ENCODE data around the gene INSIG2. TPM values are rescaled to one million over a fixed set of nuclear protein-coding genes. Genes with fewer than 3 reads are reported as not detected.

INSIG2 gene
- total RNA-seq, 1 experiment from 2014 or later = 8.7 TPM

DNA sequence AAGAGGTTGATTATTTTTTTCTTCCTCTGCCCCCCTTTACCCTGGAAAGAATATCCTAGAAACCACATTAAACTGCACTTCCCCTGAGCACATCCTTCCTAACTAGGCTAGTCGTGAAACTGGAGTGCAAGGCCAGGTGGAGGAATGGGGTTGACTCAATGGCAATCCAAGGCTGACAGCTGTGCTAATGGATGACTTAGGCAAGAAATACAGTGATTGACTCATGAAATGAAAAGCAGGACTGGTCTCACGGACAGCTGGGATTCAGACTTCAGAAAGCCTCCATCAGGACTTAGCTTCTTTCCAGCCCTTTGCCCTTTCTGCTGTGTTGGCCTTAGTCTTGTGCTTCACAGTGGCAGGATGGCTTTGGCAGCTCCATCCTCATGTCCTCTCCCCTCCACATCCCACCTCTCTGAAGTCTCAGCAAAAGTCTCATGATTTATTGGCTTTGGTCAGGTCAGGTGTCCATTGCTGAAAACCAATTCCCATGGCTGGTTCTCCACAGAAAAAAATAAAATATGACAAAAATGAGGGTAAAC is 33.8 kb downstream of the INSIG2 start:
- no peaks in the 10 kb centered on the region for H3K9me3 ChIP-seq (ENCODE audit: control insufficient read depth, low read depth, low read length)
- DNase-seq = no peak
- no peak overlapping the region for H3K4ac ChIP-seq (ENCODE audit: low read depth, low read length)
- no peak overlapping the region for H3K4me3 Mint-ChIP-seq
- no peaks in the 10 kb centered on the region for H3K23me2 ChIP-seq (ENCODE audit: insufficient read length, low read depth, low read length, poor library complexity, severe bottlenecking)
- no peak overlapping the region for H3T11ph ChIP-seq (ENCODE audit: low read length)
- no peak overlapping the region for H3K23ac ChIP-seq (ENCODE audit: insufficient read length, low read depth, low read length)
- H4K5ac ChIP-seq (ENCODE audit: insufficient read length, low read depth, low read length) = no peak overlapping the region
- no peak overlapping the region for H4K91ac ChIP-seq (ENCODE audit: insufficient read length, low read depth, low read length)
- no peak overlapping the region for H3K9ac ChIP-seq (ENCODE audit: extremely low read depth, insufficient read length, low read length)
- H3K18ac ChIP-seq (ENCODE audit: insufficient read length, low read depth, low read length) = no peak overlapping the region
- no CpG with 5 or more reads among the region's 2 CpGs for WGBS (ENCODE audit: extremely low coverage, insufficient read length, low lambda C conversion rate)
- no peak overlapping the region for H3K14ac ChIP-seq (ENCODE audit: insufficient read depth, low read length)
- TF ChIP-seq, protein P1, sequence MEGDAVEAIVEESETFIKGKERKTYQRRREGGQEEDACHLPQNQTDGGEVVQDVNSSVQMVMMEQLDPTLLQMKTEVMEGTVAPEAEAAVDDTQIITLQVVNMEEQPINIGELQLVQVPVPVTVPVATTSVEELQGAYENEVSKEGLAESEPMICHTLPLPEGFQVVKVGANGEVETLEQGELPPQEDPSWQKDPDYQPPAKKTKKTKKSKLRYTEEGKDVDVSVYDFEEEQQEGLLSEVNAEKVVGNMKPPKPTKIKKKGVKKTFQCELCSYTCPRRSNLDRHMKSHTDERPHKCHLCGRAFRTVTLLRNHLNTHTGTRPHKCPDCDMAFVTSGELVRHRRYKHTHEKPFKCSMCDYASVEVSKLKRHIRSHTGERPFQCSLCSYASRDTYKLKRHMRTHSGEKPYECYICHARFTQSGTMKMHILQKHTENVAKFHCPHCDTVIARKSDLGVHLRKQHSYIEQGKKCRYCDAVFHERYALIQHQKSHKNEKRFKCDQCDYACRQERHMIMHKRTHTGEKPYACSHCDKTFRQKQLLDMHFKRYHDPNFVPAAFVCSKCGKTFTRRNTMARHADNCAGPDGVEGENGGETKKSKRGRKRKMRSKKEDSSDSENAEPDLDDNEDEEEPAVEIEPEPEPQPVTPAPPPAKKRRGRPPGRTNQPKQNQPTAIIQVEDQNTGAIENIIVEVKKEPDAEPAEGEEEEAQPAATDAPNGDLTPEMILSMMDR (conservative IDR thresholded peaks at IDR 0.05) = no peak
- no peak overlapping the region; a peak in 1 of 7 replicates for H3K27ac Mint-ChIP-seq
- H3K79me2 ChIP-seq (ENCODE audit: insufficient read depth, low read length) = no peaks in the 10 kb centered on the region
- H2AK5ac ChIP-seq (ENCODE audit: insufficient read length, low read length) = no peak overlapping the region
- no peaks in the 10 kb centered on the region for H4K20me1 ChIP-seq (ENCODE audit: control insufficient read depth, insufficient read depth, insufficient read length)
- H3K56ac ChIP-seq (ENCODE audit: insufficient read length, low read depth, low read length) = no peak overlapping the region
- no peaks in the 10 kb centered on the region for H3K79me1 ChIP-seq (ENCODE audit: insufficient read depth, low read depth, low read length, poor library complexity, severe bottlenecking)
- H2AFZ ChIP-seq (ENCODE audit: low read length) = no peak overlapping the region
- no peak overlapping the region for H2BK12ac ChIP-seq (ENCODE audit: insufficient read length, low read depth, low read length)
- no peaks in the 10 kb centered on the region for H3K27me3 ChIP-seq (ENCODE audit: insufficient read depth, low read length)
- H3K9me3 Mint-ChIP-seq = no peaks in the 10 kb centered on the region; a peak in 1 of 5 replicates
- no peak overlapping the region for H4K8ac ChIP-seq (replicated peaks; ENCODE audit: insufficient read length, low read depth, low read length)
- no peak overlapping the region for H2BK20ac ChIP-seq (ENCODE audit: low read depth, low read length, poor library complexity, severe bottlenecking)
- no peak overlapping the region for H2BK5ac ChIP-seq (ENCODE audit: insufficient read length, low read length)
- no peaks in the 10 kb centered on the region for H3K4me1 ChIP-seq (ENCODE audit: insufficient read depth, low read length)
- peaks cover 10 to 17% of the 10 kb centered on the region in 2 experiments; a peak in 2 of 4 replicates for H3K4me1 Mint-ChIP-seq
- H2BK120ac ChIP-seq (ENCODE audit: low read depth, low read length, poor library complexity, severe bottlenecking) = no peak overlapping the region
- H3K36me3 Mint-ChIP-seq (ENCODE audit: insufficient read depth in 1 of 3, low read depth in 3 of 3) = no peaks in the 10 kb centered on the region
- no peak overlapping the region for H2BK15ac ChIP-seq (ENCODE audit: low read depth, low read length)
- H3K27ac ChIP-seq (ENCODE audit: insufficient read length, low read depth, low read length) = no peak overlapping the region
- no peak overlapping the region for H3K4me2 ChIP-seq (ENCODE audit: insufficient read depth, insufficient read length, low read length)
- no peaks in the 10 kb centered on the region for H3K27me3 Mint-ChIP-seq (ENCODE audit: low read depth)

Measured in H9 (cell line).